Measurements from ENCODE around the gene PDE2A.

DNA sequence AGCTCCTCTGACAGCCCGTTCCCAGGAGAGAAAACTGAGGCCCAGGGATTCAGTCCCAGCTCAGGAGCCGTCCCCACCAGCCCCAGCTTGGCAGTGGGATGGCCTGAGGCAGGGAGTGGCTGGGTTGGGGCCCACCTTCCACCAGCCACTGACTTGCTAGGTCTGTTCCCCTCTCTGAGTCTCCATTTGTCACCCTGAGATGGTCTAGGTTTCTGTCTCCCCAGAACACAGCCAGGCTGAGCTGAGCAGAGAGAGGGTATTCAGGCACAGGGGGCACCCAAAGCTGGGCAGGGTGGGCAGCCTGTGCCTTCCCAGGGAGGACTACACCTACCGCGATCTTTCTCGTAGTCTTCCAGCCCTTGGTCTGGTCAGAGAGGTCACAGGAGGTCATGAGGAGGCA lies 95.7 kb downstream of the PDE2A start:
- TF ChIP-seq, protein P1, sequence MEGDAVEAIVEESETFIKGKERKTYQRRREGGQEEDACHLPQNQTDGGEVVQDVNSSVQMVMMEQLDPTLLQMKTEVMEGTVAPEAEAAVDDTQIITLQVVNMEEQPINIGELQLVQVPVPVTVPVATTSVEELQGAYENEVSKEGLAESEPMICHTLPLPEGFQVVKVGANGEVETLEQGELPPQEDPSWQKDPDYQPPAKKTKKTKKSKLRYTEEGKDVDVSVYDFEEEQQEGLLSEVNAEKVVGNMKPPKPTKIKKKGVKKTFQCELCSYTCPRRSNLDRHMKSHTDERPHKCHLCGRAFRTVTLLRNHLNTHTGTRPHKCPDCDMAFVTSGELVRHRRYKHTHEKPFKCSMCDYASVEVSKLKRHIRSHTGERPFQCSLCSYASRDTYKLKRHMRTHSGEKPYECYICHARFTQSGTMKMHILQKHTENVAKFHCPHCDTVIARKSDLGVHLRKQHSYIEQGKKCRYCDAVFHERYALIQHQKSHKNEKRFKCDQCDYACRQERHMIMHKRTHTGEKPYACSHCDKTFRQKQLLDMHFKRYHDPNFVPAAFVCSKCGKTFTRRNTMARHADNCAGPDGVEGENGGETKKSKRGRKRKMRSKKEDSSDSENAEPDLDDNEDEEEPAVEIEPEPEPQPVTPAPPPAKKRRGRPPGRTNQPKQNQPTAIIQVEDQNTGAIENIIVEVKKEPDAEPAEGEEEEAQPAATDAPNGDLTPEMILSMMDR (IDR thresholded peaks at IDR 0.05): no peak
- no peak for TF ChIP-seq POLR2A (IDR thresholded peaks at IDR 0.05)

Data from lower leg skin (tissue), 3 donors.